HepG2 (cell line): ENCODE measurements around the gene DHX32. TPM values are rescaled to one million over a fixed set of nuclear protein-coding genes. Genes with fewer than 3 reads are reported as not detected.

ENCODE experiments used
- ATF4 ChIP-seq, 2 experiments: fragments of 450-650 bp in 1 of 2; sonication (generic) in 1 of 2; formaldehyde crosslinking; IDR thresholded peaks; 2 replicates each; pipeline versions ENCODE4 v1.5.0 to v1.8.0; 2020 to 2022; ENCODE audit warnings: mild to moderate bottlenecking in 1 of 2, missing genetic modification reagents in 1 of 2
- ATF7 ChIP-seq, 2 experiments: fragments of 450-650 bp in 1 of 2; sonication (generic) in 1 of 2; formaldehyde crosslinking in 1 of 2; IDR thresholded peaks; 2 replicates each; pipeline versions ENCODE4 v1.4.0 to v1.6.1; 2016 to 2020; ENCODE audit warnings: antibody characterized with exemption in 1 of 2, mild to moderate bottlenecking in 1 of 2, missing genetic modification reagents in 1 of 2
- ATF7-NPFF ChIP-seq: sonication (generic); formaldehyde crosslinking; IDR thresholded peaks from 2 replicates; pipeline ENCODE4 v1.8.1; 2023; ENCODE audit warnings: mild to moderate bottlenecking, low read depth, missing genetic modification reagents, moderate library complexity
- ATRX ChIP-seq: sonication (generic); formaldehyde crosslinking; IDR thresholded peaks from 2 replicates; pipeline ENCODE4 v1.4.0; 2020; ENCODE audit warnings: missing genetic modification reagents, borderline replicate concordance
- ELK4 ChIP-seq: sonication (generic); formaldehyde crosslinking; IDR thresholded peaks from 2 replicates; pipeline ENCODE4 v1.9.0; 2021; ENCODE audit warnings: missing genetic modification reagents, borderline replicate concordance
- FOXO1 ChIP-seq: sonication (generic); formaldehyde crosslinking; IDR thresholded peaks from 2 replicates; pipeline ENCODE4 v1.4.0; 2020; ENCODE audit warnings: missing genetic modification reagents
- HES4 ChIP-seq: sonication (generic); formaldehyde crosslinking; IDR thresholded peaks from 2 replicates; pipeline ENCODE4 v1.9.0; 2021; ENCODE audit warnings: mild to moderate bottlenecking, missing genetic modification reagents, borderline replicate concordance
- KDM2A ChIP-seq: sonication (generic); formaldehyde crosslinking; IDR thresholded peaks from 2 replicates; pipeline ENCODE4 v1.4.0; 2020; ENCODE audit warnings: low read depth, missing genetic modification reagents, borderline replicate concordance
- KDM3A ChIP-seq: IDR thresholded peaks from 2 replicates; pipeline ENCODE4 v1.6.1; 2018; ENCODE audit warnings: low read depth, missing compliant biosample characterization
- MAZ ChIP-seq, 2 experiments: sonication (generic) in 1 of 2; formaldehyde crosslinking in 1 of 2; IDR thresholded peaks; 2 replicates each; pipeline versions ENCODE4 v1.5.0 to v1.6.1; 2012 to 2020; ENCODE audit warnings: low read depth in 2 of 2, mild to moderate bottlenecking in 2 of 2, borderline replicate concordance in 1 of 2, improper control_type of control experiment in 1 of 2, low read length in 1 of 2, missing genetic modification reagents in 1 of 2, moderate library complexity in 1 of 2
- NCOA5 ChIP-seq: sonication (generic); formaldehyde crosslinking; IDR thresholded peaks from 2 replicates; pipeline ENCODE4 v1.4.0; 2020; ENCODE audit warnings: missing genetic modification reagents
- POLR2A ChIP-seq, 2 experiments: IDR thresholded peaks; 2 replicates each; pipeline ENCODE4 v1.6.1; 2011; ENCODE audit warnings: low read depth in 2 of 2, low read length in 2 of 2, mild to moderate bottlenecking in 1 of 2, moderate library complexity in 1 of 2; ENCODE audit not compliant: insufficient read depth in 1 of 2
- SRSF9 ChIP-seq: fragments of 200-400 bp; formaldehyde crosslinking; IDR thresholded peaks from 2 replicates; pipeline ENCODE4 v1.6.1; 2018; ENCODE audit warnings: borderline replicate concordance, mild to moderate bottlenecking, low read depth, low read length; ENCODE audit not compliant: insufficient read depth, poor library complexity, severe bottlenecking
- ZNF101 ChIP-seq: sonication (generic); formaldehyde crosslinking; IDR thresholded peaks from 2 replicates; pipeline ENCODE4 v1.4.0; 2020; ENCODE audit warnings: mild to moderate bottlenecking, low read depth, missing genetic modification reagents, borderline replicate concordance
- ZNF34 ChIP-seq: sonication (generic); formaldehyde crosslinking; IDR thresholded peaks from 2 replicates; pipeline ENCODE4 v1.4.0; 2020; ENCODE audit warnings: mild to moderate bottlenecking, missing genetic modification reagents, borderline replicate concordance
- ZNF550 ChIP-seq: sonication (generic); formaldehyde crosslinking; IDR thresholded peaks from 2 replicates; pipeline ENCODE4 v1.4.0; 2020; ENCODE audit warnings: mild to moderate bottlenecking, missing genetic modification reagents, borderline replicate concordance
- ZNF639 ChIP-seq: conservative IDR thresholded peaks from 2 replicates; pipeline ENCODE4 v1.6.1; 2018; ENCODE audit warnings: missing genetic modification reagents
- ZNF672 ChIP-seq: sonication (generic); formaldehyde crosslinking; IDR thresholded peaks from 2 replicates; pipeline ENCODE4 v1.8.1; 2022; ENCODE audit warnings: missing genetic modification reagents
- ZNF704 ChIP-seq: sonication (generic); formaldehyde crosslinking; IDR thresholded peaks from 2 replicates; pipeline ENCODE4 v1.8.1; 2023; ENCODE audit warnings: mild to moderate bottlenecking, inconsistent platforms, moderate library complexity, missing genetic modification reagents, borderline replicate concordance
- ZNF879 ChIP-seq: sonication (generic); formaldehyde crosslinking; IDR thresholded peaks from 2 replicates; pipeline ENCODE4 v1.8.1; 2023; ENCODE audit warnings: missing genetic modification reagents
- ZSCAN5A ChIP-seq: sonication (generic); formaldehyde crosslinking; IDR thresholded peaks from 2 replicates; pipeline ENCODE4 v1.8.0; 2022; ENCODE audit warnings: mild to moderate bottlenecking, missing genetic modification reagents, borderline replicate concordance
- ZZZ3 ChIP-seq: sonication (generic); formaldehyde crosslinking; IDR thresholded peaks from 2 replicates; pipeline ENCODE4 v1.4.0; 2020; ENCODE audit warnings: missing genetic modification reagents, mild to moderate bottlenecking, borderline replicate concordance
- polyA plus RNA-seq, 8 experiments: library from polyadenylated mRNA; depleted of rRNA in 3 of 8; stranded (reverse) in 7 of 8; unstranded in 1 of 8; fragments of >200 nt; fragmentation: Illumina TruSeq in 4 of 8; extraction: Trizol in 4 of 8; gene quantifications; 2 replicates each; pipeline versions ENCODE4 v1.2.1 to v1.2.3, GENCODE V29; 2011 to 2016; ENCODE audit warnings: low read depth in 4 of 8, missing spikeins in 1 of 8, mixed read lengths in 1 of 8; ENCODE audit not compliant: insufficient read depth in 1 of 8
- total RNA-seq, 5 experiments: library from RNA; depleted of rRNA; stranded (reverse); fragments of >200 nt; fragmentation: Illumina TruSeq; extraction: Trizol; gene quantifications; 2 replicates each; pipeline ENCODE4 v1.2.3, GENCODE V29; 2016; ENCODE audit warnings: low read depth in 1 of 5

Gene DHX32
- total and polyA plus RNA-seq, 2 of the 13 experiments (the other 11 are each of a cell fraction or from before 2014, with no cell fraction given): 15.5 to 16.5 TPM

- TF ChIP-seq ZNF550 (CRISPR knock-in tag) (0 out of 2 replicates have a peak, but pooled peaks have one; percentile 19), ZNF101 (CRISPR knock-in tag) (no peak), FOXO1 (CRISPR knock-in tag) (no peak), ZSCAN5A (CRISPR knock-in tag) (no peak), ZNF704 (CRISPR knock-in tag) (no peak), ATF7-NPFF (CRISPR knock-in tag) (peak; percentile 58; the same call in 1 of the 2 replicates), POLR2A (IDR thresholded peaks at IDR 0.05; ENCODE audit: insufficient read depth in 1 of 2, low read depth in 2 of 2, low read length in 2 of 2) (peak; percentile 77 to 83), ATRX (CRISPR knock-in tag) (no peak), ATF7 (IDR thresholded peaks at IDR 0.05) (peak; percentile 95), ATF7 (CRISPR knock-in tag; IDR thresholded peaks at IDR 0.05) (no peak), NCOA5 (no peak), SRSF9 (no peak), ZZZ3 (CRISPR knock-in tag) (no peak), ZNF672 (CRISPR knock-in tag) (no peak), KDM2A (CRISPR knock-in tag) (0 out of 2 replicates have a peak, but pooled peaks have one; percentile 18), MAZ (IDR thresholded peaks at IDR 0.05; ENCODE audit: borderline replicate concordance, low read depth, low read length) (no peak; the same call in 1 of the 2 replicates), MAZ (CRISPR knock-in tag; IDR thresholded peaks at IDR 0.05; ENCODE audit: low read depth) (peak; percentile 81), ZNF879 (CRISPR knock-in tag) (no peak), ATF4 (CRISPR knock-in tag; IDR thresholded peaks at IDR 0.05) (no peak), HES4 (CRISPR knock-in tag) (no peak), ZNF639 (CRISPR knock-in tag) (no peak), ELK4 (CRISPR knock-in tag) (no peak), KDM3A (no peak; the same call in 1 of the 2 replicates), ZNF34 (CRISPR knock-in tag) (no peak)
Measured at GRCh38 chr10:125822878-125823662, 58.0 kb downstream of the DHX32 start, which contains the start of the genes BCCIP and UROS (continued).
